ENCODE results near the gene LMAN1L.
"Not testable (repeated sequence)": the region's sequence is repeated elsewhere in the genome, so short reads cannot be mapped to it uniquely, and the experiment has no call there.

LMAN1L gene

DNA sequence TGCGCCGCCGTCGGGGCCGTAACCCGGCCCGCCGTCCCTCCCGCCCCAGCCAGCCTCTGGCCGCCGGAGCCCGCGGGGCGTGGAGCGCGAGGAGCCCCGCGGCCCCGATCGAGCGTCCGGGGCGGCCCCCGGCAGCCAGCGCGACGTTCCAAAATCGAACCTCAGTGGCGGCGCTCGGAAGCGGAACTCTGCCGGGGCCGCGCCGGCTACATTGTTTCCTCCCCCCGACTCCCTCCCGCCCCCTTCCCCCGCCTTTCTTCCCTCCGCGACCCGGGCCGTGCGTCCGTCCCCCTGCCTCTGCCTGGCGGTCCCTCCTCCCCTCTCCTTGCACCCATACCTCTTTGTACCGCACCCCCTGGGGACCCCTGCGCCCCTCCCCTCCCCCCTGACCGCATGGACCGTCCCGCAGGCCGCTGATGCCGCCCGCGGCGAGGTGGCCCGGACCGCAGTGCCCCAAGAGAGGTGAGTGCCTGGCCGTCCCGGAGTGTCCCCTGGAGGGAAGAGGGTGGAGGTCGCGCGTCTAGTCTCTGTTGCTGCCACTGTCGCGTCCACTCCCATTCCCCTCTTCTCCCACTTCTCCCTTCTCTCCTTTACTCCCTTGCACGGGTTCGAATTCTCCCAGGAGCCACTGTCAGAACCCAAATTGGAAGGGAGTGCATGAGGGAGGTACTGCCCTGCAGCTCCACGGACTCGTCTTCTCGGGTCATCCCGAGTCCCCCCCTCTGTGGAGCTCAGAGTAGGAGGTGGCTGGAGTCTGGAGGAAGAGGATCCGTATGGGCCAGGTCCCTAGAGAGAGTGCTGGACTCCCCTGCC is 30.2 kb upstream of the LMAN1L start:
- no peak for DNase-seq

DNA sequence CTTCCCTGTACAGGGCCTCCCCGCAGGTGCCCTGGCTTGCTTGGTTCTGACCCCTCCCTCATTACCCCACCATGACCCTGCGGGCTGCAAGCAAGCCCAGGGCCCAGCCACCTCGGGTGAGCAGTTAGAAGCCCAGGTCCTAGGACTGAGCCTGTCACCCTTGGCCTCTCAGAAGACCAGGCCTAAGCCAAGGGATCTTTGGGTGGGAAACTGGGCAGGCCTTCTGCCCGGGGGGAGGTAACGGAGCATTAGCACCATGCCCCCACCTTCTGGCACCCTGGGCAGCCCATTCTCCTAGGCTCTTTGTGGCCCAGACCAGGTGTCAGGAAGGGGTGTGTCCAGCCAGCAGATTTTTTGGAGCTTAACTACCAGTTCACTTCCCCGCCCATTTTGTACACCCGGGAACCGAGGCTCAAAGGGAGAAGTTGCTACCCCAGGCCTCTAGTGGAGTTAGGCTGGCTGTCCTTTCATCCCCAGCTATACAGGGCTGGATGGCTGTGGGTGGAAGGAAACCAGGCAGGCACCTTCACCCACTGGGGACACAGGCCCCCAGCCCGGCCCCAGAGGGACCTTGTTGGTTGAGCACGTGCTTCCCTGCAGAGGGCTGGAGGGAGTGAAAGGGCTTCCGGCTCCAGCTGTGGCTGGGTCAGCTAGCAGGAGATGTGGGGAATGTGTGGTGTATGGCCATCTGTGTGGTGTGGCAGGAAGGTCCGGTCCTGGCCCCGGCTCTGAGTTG is 29.4 kb upstream of the LMAN1L start:
- DNase-seq = peak; percentile 52

GRCh38 chr15:74783808-74784175 is 28.8 kb upstream of the LMAN1L start:
- no peak for DNase-seq

DNA sequence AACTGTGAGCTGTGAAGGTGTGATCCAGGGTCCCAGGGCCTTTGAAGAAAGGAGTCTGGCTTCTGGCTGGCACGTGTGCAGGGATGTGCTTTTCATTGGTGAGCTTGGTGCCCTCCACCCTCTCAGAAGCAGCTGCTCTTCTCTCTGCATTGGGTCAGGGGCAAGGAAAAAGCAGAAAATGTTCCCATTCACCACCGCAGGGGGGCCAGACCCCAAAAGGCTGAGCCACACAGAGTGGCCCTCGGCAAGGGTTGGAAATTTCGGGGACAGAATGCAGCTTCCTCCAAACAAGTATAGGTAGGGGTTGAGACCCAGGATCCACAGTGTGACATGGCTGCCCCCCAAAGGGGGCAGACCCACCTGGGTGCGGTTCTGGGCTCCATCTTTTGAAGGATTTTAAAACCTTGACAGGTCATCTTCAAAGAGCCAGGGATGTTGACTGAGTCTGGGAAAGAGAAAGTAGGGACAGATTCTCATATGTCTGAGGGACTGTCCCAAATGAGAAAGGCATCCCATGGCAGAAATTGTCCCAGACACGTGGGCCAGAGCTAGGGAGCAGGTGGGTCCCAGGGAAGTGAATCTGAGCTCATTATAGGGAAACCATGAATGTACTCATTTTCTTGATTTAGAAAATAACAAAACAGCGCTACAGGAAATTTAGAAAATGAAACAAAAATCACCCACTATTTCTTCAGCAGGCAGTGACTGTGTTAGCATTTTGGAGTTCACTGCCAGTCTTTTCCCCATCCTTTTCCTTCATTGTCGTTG is 28.0 kb upstream of the LMAN1L start:
- DNase-seq = no peak

DNA sequence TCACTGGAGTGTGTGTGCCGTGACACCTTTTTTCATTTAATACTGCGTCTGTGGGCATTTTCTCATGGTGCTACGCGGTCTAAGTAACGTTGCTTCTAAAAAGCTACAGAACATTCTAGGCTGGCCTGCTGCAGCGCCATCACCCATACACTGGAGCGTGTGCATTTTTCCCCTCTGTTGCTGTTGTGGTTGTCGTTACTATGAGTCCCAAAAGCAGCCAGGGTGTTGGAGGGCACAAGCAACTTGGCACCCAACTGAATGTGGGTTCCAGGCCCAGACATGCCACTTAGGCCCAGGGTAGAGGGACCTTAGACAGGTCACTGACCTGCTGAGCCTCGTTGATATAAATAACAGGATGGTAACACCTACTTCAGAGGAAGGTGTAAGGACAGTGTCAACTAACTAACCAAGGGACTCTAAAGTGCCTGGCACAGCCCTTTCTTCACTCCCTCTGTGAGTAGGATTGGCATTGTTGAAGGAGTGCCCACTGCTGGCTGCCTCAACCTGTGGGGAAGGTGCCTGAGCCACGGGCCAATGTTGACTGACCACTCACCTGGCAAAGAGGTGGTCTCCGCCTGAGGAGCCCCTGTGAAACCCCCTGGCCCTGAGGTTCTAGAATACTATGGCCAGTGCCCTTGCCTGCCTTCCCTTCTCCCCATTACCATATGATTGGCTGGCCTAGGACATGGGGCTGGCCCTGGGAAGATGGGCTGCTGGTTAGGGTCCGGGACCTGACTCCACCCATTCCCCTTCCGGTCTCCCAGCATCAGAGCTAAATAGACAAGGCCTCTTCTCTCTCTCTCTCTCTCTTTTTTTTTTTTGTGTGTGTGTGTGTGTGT is 27.2 kb upstream of the LMAN1L start:
- no peak for DNase-seq

GRCh38 chr15:74786081-74786480 is 26.6 kb upstream of the LMAN1L start:
- DNase-seq = not testable (repeated sequence)

GRCh38 chr15:74786551-74787165 is 26.0 kb upstream of the LMAN1L start:
- DNase-seq = no peak

DNA sequence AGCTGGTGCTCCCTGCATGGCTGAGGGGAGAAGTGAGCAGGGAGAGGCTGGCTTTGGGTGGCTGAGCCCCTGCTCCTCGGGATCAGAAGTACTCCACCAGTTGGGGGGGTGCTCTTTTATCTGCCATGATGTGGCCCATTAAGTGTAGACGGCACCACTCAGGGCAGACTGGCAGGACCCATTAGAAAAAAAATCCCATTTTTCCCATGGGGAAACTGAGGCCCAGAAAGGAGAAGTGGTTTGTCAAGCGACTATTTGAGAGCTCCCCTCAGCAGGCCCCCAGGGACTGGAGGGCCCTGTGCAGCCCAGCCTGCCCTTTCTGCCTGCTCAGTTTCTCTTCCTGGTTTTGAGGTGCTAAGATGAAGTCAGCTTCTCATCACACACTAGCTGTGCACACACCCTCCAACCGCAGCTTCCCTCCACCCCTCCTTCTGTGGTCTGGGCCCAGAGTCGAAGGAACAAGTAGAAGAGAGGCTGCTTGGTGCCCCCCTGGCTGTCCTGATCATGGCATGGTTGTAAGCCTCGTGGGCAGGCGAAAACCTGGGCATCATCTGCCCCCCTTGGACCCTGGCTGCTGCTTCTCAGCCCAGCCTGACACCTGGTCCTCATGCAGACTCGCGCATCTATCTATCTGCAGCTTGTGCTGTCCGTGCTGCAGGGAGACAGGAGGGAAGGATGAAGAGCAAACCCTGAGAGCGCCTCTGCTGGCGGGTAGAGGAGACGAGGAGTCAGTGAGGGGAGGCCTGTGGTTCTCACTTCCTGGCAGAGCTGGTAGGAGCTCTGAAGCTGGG is 25.2 kb upstream of the LMAN1L start:
- DNase-seq = peak; percentile 93

DNA sequence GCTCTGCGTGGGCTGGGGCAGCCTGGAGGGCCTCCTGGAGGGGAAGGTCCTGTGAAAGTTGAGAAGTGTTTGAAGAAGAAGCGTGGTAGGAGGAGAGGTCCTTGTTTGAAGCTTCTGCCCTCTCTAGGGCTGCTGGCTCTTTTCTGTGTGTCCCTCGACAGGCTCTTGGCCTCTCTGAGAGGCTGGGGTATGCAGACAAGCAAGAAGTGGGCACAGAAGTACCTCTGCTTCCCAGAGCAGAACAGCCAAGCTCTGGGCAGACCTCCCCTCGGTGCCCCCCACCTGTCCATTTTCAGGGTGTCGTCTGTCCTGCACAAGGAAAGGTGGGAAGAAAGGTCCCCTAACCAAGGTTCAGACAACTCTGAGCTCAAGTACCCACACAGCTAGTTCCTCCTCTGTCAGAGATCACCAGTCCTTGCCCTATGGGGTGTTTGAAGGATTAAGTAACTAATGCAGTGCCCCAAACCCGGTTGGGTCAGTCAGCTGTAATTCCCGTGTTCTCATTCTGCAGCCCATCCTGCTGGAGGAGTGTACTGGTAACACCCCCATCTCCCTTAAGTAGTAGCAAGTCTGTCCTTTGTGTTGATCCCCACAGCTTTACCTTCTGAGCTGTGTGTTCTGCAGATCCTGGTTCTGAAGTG is 24.5 kb upstream of the LMAN1L start:
- no peak for DNase-seq

- peak; percentile 62 for DNase-seq
Measured at GRCh38 chr15:74788683-74789151, 23.9 kb upstream of the LMAN1L start.

DNA sequence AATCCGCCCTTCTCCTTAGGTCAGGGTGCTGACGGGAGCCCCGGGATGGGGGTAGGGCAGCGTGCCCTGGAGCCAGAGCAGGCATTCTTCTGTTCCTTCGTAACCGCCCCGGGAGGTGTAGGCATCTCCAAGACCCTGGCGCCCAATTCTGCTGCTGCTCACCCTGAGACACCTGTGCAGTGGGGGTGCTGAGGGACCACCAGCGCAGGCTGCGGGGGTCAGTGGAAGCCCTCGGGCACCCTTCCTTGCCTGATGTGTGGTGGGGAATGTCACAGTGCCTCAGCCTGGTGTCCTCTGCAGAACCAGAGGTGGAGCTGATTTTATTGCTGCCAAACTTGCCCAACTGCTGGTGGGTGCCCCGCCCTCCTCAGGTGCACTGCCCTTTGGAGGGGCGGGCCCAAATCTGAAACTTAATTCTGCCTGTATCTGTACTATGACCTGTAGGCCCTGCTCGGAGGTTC is 23.4 kb upstream of the LMAN1L start:
- DNase-seq = no peak

DNA sequence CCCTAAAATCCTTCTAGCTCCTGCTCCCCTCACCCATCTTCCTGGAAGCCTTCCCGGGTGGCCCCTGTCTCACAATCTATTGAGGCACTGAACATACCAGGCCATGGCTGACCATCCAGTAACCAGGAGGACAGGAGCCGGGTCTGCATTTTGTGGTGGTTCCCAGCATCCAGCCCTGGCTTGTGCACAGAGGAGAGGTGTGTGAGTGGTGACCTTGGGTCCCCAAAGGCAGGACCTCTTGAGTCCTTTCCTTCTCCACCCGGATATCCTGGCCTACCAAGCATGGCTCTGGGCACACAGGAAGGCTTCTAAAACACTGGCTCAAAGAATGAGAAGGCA is 22.9 kb upstream of the LMAN1L start:
- DNase-seq = no peak

DNA sequence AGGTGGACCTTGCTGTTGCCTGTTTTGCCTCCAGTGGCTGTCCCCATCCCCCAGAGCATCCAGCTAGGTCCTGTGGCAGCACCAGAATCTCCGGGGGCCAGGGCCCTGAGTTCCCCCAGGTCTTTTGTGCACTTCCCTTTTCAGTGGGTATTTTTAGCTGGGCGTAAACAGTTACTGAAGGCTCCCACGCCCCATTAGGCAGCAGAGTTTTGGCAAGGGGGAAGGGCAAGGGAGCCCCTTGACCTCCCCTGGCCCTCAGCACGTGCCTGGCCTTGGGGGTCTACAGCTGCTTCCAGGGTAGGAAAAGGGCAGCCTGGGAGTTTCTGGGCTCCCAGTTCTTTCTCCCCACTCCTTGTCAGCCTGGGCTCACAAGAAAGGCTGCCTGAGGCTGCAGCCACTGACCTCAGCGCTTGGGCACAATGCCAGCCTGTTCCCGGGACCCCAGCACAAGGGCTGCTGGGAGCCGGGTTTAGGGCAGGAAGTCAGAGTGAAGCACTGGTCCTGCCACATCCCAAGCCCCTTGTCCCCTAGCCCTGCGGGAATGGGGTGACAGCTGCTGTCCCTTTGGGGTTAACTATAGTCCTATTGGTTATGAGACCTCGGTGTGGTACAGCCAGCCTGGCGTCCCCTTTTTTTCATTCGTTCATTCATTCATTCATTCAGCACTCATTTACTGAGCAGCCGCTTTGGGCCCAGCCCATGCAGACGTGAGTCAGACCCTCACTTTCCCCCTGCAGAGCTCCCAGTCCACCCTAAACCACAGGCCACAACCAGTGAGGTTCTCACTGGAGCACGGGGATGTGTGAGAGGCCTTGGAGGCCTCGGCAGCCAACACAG is 22.3 kb upstream of the LMAN1L start:
- peak; percentile 79 for DNase-seq

DNA sequence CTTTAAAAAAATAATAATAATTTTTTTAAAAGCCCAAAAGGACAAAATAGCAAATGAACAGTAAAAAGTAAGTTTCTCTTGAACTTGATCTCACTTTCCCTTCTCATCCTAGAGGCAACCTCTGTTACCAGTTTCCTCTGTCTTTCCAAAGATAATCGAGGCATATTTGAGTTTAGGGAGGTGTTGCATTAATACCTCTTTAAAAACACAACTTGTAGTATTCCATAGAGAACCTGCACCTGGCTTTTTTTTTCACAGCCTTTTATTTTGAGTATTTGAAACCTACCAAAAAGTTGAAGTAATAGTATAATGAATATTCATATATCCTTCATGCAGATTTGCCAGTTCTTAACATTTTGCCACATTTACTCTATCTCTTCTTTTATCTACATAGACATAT is 21.6 kb upstream of the LMAN1L start:
- no peak for DNase-seq

- DNase-seq = no peak
Measured at GRCh38 chr15:74791667-74792066, 21.0 kb upstream of the LMAN1L start.

DNA sequence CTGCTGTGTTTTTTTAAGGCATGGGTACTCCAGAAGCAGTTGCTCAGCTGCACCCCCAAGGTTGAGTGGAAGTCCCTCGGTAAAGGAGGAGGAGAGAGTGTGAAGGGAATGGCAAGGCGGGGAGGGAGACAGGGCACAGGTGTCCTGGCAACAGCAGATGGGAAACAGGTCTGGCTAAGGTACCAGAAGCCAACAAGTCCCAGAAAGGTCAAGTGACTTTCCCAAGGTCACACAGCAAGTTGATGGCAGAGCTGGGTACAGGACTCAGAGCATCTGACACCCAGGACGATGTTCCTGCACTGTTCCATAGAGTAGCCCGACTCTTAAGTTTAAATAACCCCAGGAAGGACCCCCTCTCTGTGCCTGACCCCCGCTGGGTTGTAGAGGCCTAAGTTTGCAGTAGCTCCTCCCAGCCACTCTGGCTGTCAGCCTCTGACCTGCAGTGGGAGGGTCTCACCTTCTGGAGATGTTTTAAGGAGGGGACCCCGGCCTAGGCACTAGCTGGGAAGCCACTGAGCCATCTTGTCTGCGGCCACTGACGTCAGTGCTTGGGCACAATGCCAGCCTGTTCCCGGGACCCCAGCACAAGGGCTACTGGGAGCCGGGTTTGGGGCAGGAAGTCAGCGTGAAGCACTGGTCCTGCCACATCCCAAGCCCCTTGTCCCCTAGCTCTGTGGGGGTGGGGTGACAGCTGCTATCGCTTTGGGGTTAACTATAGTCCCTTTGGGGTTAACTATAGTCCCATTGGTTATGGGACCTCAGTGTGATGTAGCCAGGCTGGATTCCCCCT is 20.2 kb upstream of the LMAN1L start:
- no peak for DNase-seq

- no peak for DNase-seq
Measured at GRCh38 chr15:74793135-74794028, 19.3 kb upstream of the LMAN1L start.

All from KG1 (cell line).